ENCODE data around the gene LAMB1.

The LAMB1 gene

GRCh38 chr7:107972075-107972482 is 30.9 kb downstream of the LAMB1 start:
- H3K27me3 ChIP-seq (ENCODE audit: low read depth, low read length), result no peaks in the 10 kb centered on the region
- no peaks in the 10 kb centered on the region for H4K20me1 ChIP-seq (ENCODE audit: insufficient read depth, low read length)
- H3K36me3 ChIP-seq (replicated peaks; ENCODE audit: low read depth, low read length), result no peaks in the 10 kb centered on the region
- H3K4me3 ChIP-seq (ENCODE audit: low read length), result no peak overlapping the region
- TF ChIP-seq EZH2phosphoT487 (IDR thresholded peaks at IDR 0.05; ENCODE audit: low read depth) (no peak), CTCF (IDR thresholded peaks at IDR 0.05; ENCODE audit: low read depth, low read length) (no peak)
- no peak overlapping the region for H3K4me2 ChIP-seq (ENCODE audit: low read length)
- no peaks in the 10 kb centered on the region for H3K9me3 ChIP-seq (ENCODE audit: insufficient read depth, low read length)
- H3K4me1 ChIP-seq (ENCODE audit: low read length), result no peaks in the 10 kb centered on the region
- H3K27ac ChIP-seq (ENCODE audit: low read length), result no peak overlapping the region
- H2AFZ ChIP-seq (ENCODE audit: low read depth, low read length), result no peak overlapping the region
- H3K9ac ChIP-seq (ENCODE audit: low read length), result no peak overlapping the region
- no peaks in the 10 kb centered on the region for H3K79me2 ChIP-seq (ENCODE audit: low read length)

GRCh38 chr7:107971613-107972012 is 31.3 kb downstream of the LAMB1 start:
- Histone ChIP-seq H3K27ac (ENCODE audit: low read length) (no peak overlapping the region), H3K4me2 (ENCODE audit: low read length) (no peak overlapping the region), H3K79me2 (ENCODE audit: low read length) (no peaks in the 10 kb centered on the region), H4K20me1 (ENCODE audit: insufficient read depth, low read length) (no peaks in the 10 kb centered on the region), H2AFZ (ENCODE audit: low read depth, low read length) (no peak overlapping the region), H3K36me3 (replicated peaks; ENCODE audit: low read depth, low read length) (no peaks in the 10 kb centered on the region), H3K4me3 (ENCODE audit: low read length) (no peak overlapping the region), H3K9me3 (ENCODE audit: insufficient read depth, low read length) (no peaks in the 10 kb centered on the region), H3K9ac (ENCODE audit: low read length) (no peak overlapping the region), H3K27me3 (ENCODE audit: low read depth, low read length) (no peaks in the 10 kb centered on the region), H3K4me1 (ENCODE audit: low read length) (no peaks in the 10 kb centered on the region)
- TF ChIP-seq CTCF (IDR thresholded peaks at IDR 0.05; ENCODE audit: low read depth, low read length) (no peak), EZH2phosphoT487 (IDR thresholded peaks at IDR 0.05; ENCODE audit: low read depth) (no peak)

DNA sequence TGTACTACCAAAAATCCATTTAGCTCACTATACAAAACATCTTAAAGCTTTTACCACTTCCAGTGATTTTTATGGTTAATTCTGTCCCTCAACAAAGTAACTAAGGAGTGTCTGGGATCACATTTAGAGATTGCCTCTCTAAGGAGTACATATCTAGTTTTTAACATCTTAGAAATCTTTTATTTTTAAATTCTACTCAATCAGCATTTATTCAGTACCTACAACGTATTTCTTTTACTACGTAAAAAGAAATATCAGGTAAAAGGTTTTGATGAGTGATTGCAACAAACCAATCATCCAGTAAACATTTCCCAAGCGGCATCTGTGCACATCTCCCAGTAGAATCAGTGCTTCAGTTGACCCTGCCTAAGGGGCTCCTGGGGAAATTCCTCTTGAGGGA is 31.9 kb downstream of the LAMB1 start:
- Histone ChIP-seq H3K27me3 (ENCODE audit: low read depth, low read length) (no peaks in the 10 kb centered on the region), H4K20me1 (ENCODE audit: insufficient read depth, low read length) (no peaks in the 10 kb centered on the region), H3K9me3 (ENCODE audit: insufficient read depth, low read length) (no peaks in the 10 kb centered on the region), H3K4me2 (ENCODE audit: low read length) (no peak overlapping the region), H3K4me1 (ENCODE audit: low read length) (no peaks in the 10 kb centered on the region), H3K79me2 (ENCODE audit: low read length) (no peaks in the 10 kb centered on the region), H3K36me3 (replicated peaks; ENCODE audit: low read depth, low read length) (no peaks in the 10 kb centered on the region), H2AFZ (ENCODE audit: low read depth, low read length) (no peak overlapping the region), H3K9ac (ENCODE audit: low read length) (no peak overlapping the region), H3K4me3 (ENCODE audit: low read length) (no peak overlapping the region), H3K27ac (ENCODE audit: low read length) (no peak overlapping the region)
- TF ChIP-seq CTCF (IDR thresholded peaks at IDR 0.05; ENCODE audit: low read depth, low read length), result no peak
- TF ChIP-seq EZH2phosphoT487 (IDR thresholded peaks at IDR 0.05; ENCODE audit: low read depth), result no peak

- no peaks in the 10 kb centered on the region for H3K79me2 ChIP-seq (ENCODE audit: low read length)
- H3K4me1 ChIP-seq (ENCODE audit: low read length), result no peaks in the 10 kb centered on the region
- H3K4me3 ChIP-seq (ENCODE audit: low read length), result no peak overlapping the region
- H3K27ac ChIP-seq (ENCODE audit: low read length), result no peak overlapping the region
- H3K4me2 ChIP-seq (ENCODE audit: low read length), result no peak overlapping the region
- H4K20me1 ChIP-seq (ENCODE audit: insufficient read depth, low read length), result no peaks in the 10 kb centered on the region
- no peak overlapping the region for H2AFZ ChIP-seq (ENCODE audit: low read depth, low read length)
- no peaks in the 10 kb centered on the region for H3K9me3 ChIP-seq (ENCODE audit: insufficient read depth, low read length)
- H3K27me3 ChIP-seq (ENCODE audit: low read depth, low read length), result no peaks in the 10 kb centered on the region
- no peak overlapping the region for H3K9ac ChIP-seq (ENCODE audit: low read length)
- TF ChIP-seq CTCF (IDR thresholded peaks at IDR 0.05; ENCODE audit: low read depth, low read length) (no peak), EZH2phosphoT487 (IDR thresholded peaks at IDR 0.05; ENCODE audit: low read depth) (no peak)
- no peaks in the 10 kb centered on the region for H3K36me3 ChIP-seq (replicated peaks; ENCODE audit: low read depth, low read length)
Observed at GRCh38 chr7:107969856-107970255, 33.1 kb downstream of the LAMB1 start.

All from OCI-LY3 (cell line).